Stimulated activated CD4-positive, alpha-beta T cell treated with anti-CD3 and anti-CD28 coated beads, TNF-alpha, amount 100 ng/mL, for 1 hour (primary cell): Measurements from ENCODE around the gene MDH1.
"Not testable (repeated sequence)": the region's sequence is repeated elsewhere in the genome, so short reads cannot be mapped to it uniquely, and the experiment has no call there.

Source experiments
- DNase-seq, 3 donors: peaks; one replicate each; pipeline ENCODE4 v3.0.0-alpha.2; 2020; ENCODE audit warnings: low read depth in 3 of 3, low spot score in 1 of 3

Gene MDH1

GRCh38 chr2:63588385-63589147, at the start of gene MDH1, which contains the start of gene WDPCP:
Gene MDH1, plus strand, starts transcription at chr2:63588963. Its CDS starts 81 bp downstream, at chr2:63589044.
Gene WDPCP, minus strand, starts transcription at chr2:63588477. Its CDS starts 206 bp downstream, at chr2:63588271.
- peak; percentile 81 to 86 (median 82) for DNase-seq

GRCh38 chr2:63539416-63540162, 49.2 kb upstream of the MDH1 start:
- no peak for DNase-seq

- no peak for DNase-seq
These were observed 44.6 kb upstream of the MDH1 start for GRCh38 chr2:63544017-63544627.

GRCh38 chr2:63545023-63545422, 43.7 kb upstream of the MDH1 start:
- no peak for DNase-seq

- no peak for DNase-seq
These were observed 35.7 kb upstream of the MDH1 start for GRCh38 chr2:63553049-63553448.

GRCh38 chr2:63555299-63555698, 33.5 kb upstream of the MDH1 start:
- no peak for DNase-seq

GRCh38 chr2:63555931-63556330, 32.8 kb upstream of the MDH1 start:
- DNase-seq, result no peak

- DNase-seq, result not testable (repeated sequence)
These were observed 30.9 kb upstream of the MDH1 start for GRCh38 chr2:63557819-63558218.

- not testable (repeated sequence) for DNase-seq
These were observed 29.8 kb upstream of the MDH1 start for GRCh38 chr2:63558922-63559321.

GRCh38 chr2:63562751-63563150, 26.0 kb upstream of the MDH1 start:
- no peak for DNase-seq

- no peak for DNase-seq
These were observed 19.0 kb upstream of the MDH1 start for GRCh38 chr2:63569740-63570139.

GRCh38 chr2:63571291-63571690, 17.5 kb upstream of the MDH1 start:
- DNase-seq, result no peak

GRCh38 chr2:63572001-63572400, 16.8 kb upstream of the MDH1 start:
- DNase-seq, result no peak

GRCh38 chr2:63573026-63573425, 15.7 kb upstream of the MDH1 start:
- DNase-seq, result not testable (repeated sequence)

- DNase-seq, result not testable (repeated sequence)
These were observed 14.9 kb upstream of the MDH1 start for GRCh38 chr2:63573726-63574345.

GRCh38 chr2:63576546-63576945, 12.2 kb upstream of the MDH1 start:
- DNase-seq, result no peak

GRCh38 chr2:63578767-63579166, 10.0 kb upstream of the MDH1 start:
- DNase-seq, result no peak

- DNase-seq, result no peak
These were observed 8.0 kb upstream of the MDH1 start for GRCh38 chr2:63580651-63581297.

GRCh38 chr2:63581298-63581961, 7.3 kb upstream of the MDH1 start:
- no peak for DNase-seq

GRCh38 chr2:63582873-63583272, 5.9 kb upstream of the MDH1 start:
- DNase-seq, result no peak
